Bronchial epithelial cell (primary cell): Measurements from ENCODE around the gene ADARB2. TPM values are rescaled to one million over a fixed set of nuclear protein-coding genes. Genes with fewer than 3 reads are reported as not detected.

Source experiments
- DNase-seq: peaks from one replicate; pipeline ENCODE4 v3.0.0-alpha.2; 2010; ENCODE audit warnings: low read depth
- FAIRE-seq: peaks from 2 replicates; lab custom pipeline; 2011; peaks lifted over from hg19 to GRCh38; lab: Jason Lieb, UNC
- H3K27me3 ChIP-seq: 2 replicates; pipeline ENCODE4 v1.5.1; 2011; ENCODE audit warnings: low read length; ENCODE audit not compliant: control insufficient read depth, insufficient read depth
- H3K36me3 ChIP-seq: 2 replicates; pipeline ENCODE4 v1.5.1; 2011; ENCODE audit warnings: low read length; ENCODE audit not compliant: control insufficient read depth, insufficient read depth
- H3K4me3 ChIP-seq: 2 replicates; pipeline ENCODE4 v1.5.1; 2011; ENCODE audit warnings: mild to moderate bottlenecking, low read depth, low read length, control low read depth
- total RNA-seq: library from RNA; depleted of rRNA; stranded (reverse); fragments of >200 nt; gene quantifications from 2 replicates; pipeline ENCODE4 v1.2.1, GENCODE V29; 2014
- TF ChIP-seq, protein P1 (sequence below): IDR thresholded peaks from 2 replicates; pipeline ENCODE4 v1.5.1; 2011; ENCODE audit warnings: mild to moderate bottlenecking, moderate library complexity, low read length, control low read depth, inconsistent platforms; ENCODE audit not compliant: insufficient read depth, severe bottlenecking

ADARB2 gene
- total RNA-seq, 1 donor from 2014 or later, result not detected

DNA sequence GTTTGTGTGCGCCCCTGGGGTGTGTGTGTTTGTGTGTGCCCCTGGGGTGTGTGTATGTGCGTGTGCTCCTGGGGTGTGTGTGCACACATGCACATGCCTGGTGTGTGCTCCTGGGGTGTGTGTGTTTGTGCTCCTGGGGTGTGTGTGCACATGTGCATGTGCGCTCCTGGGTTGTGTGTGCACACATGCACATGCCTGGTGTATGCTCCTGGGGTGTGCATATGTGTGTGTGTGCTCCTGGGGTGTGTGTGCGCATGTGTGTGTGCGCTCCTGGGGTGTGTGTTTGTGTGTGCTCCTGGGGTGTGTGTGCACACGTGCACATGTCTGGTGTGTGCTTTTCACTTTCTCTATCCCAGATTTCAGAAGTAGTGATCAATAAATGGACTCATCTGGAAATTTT lies 360.1 kb downstream of the ADARB2 start:
- DNase-seq, result no peak
- Histone ChIP-seq H3K36me3 (no peaks in the 10 kb centered on the region), H3K4me3 (no peak overlapping the region), H3K27me3 (no peaks in the 10 kb centered on the region)
- TF ChIP-seq, protein P1, sequence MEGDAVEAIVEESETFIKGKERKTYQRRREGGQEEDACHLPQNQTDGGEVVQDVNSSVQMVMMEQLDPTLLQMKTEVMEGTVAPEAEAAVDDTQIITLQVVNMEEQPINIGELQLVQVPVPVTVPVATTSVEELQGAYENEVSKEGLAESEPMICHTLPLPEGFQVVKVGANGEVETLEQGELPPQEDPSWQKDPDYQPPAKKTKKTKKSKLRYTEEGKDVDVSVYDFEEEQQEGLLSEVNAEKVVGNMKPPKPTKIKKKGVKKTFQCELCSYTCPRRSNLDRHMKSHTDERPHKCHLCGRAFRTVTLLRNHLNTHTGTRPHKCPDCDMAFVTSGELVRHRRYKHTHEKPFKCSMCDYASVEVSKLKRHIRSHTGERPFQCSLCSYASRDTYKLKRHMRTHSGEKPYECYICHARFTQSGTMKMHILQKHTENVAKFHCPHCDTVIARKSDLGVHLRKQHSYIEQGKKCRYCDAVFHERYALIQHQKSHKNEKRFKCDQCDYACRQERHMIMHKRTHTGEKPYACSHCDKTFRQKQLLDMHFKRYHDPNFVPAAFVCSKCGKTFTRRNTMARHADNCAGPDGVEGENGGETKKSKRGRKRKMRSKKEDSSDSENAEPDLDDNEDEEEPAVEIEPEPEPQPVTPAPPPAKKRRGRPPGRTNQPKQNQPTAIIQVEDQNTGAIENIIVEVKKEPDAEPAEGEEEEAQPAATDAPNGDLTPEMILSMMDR, result no peak
- peak; percentile 13 for FAIRE-seq

DNA sequence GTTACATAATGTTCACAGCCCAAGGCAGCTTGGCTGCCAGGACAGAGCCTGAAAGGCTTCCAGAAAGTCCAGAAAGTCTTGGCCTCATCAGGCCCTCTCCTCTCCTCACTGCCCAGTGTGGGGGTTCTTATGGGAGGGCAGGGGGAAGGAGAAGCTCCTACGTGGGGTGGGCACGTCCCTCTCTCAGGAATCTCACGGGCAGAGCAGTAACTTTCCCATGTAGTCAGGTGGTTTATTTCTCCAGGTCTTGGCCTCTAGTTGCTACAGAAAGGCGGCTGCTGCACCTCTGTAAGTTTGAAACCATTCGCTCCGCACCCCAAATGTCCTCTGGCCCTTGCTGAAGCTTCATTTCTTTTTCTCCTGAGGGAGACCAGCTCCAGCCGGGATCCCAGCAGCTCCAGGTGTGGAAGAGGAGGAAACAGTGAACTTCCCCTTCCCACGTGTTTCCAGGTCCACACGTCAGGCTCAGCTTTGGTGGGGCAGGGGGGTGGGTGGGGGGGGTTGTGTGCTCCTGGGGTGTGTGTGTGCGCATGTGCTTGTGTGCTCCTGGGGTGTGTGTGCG lies 360.9 kb downstream of the ADARB2 start:
- DNase-seq (no peak), FAIRE-seq (no peak)
- Histone ChIP-seq H3K36me3 (no peaks in the 10 kb centered on the region), H3K27me3 (no peaks in the 10 kb centered on the region), H3K4me3 (no peak overlapping the region)
- TF ChIP-seq, protein P1, result no peak

DNA sequence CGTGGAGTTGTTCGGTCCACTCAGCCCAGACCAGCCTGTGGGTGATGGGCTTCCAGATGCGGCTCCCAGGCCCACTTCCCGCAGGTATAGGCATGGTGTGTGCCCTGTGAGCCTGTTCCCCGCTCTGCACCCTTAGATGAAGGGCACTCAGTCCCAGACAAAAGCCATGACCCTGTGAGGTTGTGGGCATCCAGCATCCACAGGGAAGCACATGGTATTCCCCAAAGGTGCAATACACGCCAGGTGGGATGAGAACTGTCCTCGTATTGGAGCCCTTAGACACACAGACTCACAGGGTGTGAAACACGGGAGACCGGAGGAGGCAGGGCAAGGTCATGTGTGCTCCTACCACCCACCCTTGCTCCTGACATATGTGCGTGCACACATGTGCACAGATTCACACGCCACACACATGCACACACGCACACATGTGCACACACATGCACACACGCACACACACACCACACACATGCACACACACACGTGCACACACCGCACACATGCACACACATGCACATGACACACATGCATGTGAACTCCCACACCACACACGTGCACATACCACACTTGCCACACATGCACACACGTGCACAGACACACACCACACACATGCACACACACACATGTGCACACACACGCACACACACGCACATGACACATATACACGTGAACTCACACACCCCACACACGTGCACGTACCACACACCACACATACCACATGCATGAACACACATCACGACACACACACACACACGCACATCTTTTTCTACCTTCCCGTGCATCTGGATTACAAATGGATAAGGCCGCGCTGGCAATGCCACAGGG lies 361.8 kb downstream of the ADARB2 start:
- Histone ChIP-seq H3K4me3 (no peak overlapping the region), H3K27me3 (no peaks in the 10 kb centered on the region), H3K36me3 (no peaks in the 10 kb centered on the region)
- DNase-seq (no peak), FAIRE-seq (peak; percentile 92)
- TF ChIP-seq, protein P1, result no peak

DNA sequence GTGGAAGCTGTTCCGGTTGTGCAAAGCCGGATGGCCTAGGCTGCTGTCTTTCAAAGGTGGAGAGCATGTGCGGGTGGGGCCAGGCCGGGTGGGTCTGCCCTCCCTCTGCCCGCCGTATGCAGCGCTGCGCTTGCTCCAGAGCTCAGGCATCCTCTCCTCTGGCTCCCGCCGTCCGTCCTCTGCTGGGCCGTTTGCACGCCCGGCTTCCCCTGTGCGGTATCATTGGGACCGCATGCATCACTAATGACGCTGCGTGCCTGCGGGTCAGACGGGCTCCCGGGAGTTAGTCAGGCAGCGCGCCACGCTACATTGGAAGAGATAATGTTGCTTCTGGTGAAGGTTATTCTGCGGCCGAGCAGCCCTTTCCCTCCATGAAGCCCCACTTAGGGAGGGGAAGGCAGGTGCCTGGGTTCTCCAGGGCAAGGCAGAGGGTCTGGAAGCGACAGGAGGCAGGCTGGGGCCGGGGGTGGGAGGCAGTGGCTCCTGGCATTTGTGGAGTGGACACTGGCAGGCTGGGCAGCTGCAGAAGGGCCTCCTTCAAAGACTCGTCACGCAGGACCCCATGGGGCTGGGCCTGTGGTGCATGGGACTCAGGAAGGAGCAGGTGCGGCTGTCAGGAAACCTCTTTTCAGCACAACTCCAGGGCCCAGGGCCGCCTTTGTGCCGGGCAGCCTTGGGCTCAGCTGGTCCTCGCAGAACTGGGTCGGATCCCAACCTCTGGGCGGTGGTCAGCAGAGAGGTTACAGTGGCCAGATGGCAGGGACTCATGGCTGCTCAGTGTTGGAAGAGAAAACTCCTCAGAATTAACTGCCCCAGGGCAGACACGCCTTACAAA lies 362.6 kb downstream of the ADARB2 start:
- TF ChIP-seq, protein P1, result no peak
- Histone ChIP-seq H3K27me3 (no peaks in the 10 kb centered on the region), H3K36me3 (no peaks in the 10 kb centered on the region), H3K4me3 (no peak overlapping the region)
- DNase-seq (no peak), FAIRE-seq (no peak)

DNA sequence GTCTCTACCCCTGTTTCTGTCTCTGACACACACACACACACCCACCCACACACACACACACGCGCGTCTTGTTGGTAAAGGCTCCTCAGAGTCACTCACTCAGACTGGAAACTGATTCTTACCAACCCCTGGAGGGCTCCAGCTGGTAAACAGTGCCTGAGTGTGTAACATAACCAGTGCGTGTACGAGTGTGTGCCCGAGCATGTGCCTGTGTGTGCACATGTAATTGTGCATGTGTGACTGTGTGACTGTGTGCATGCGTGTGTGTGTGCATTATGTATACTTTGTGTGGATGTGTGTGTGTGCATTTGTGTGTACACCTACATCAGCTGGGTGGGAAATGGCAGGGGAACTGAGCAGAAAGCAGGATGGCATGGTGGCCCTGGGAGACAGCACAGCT lies 364.0 kb downstream of the ADARB2 start:
- FAIRE-seq (peak; percentile 40), DNase-seq (no peak)
- TF ChIP-seq, protein P1, result no peak
- Histone ChIP-seq H3K27me3 (no peaks in the 10 kb centered on the region), H3K4me3 (no peak overlapping the region), H3K36me3 (no peaks in the 10 kb centered on the region)
